ENCODE data around the gene DLG5. TPM values are rescaled to one million over a fixed set of nuclear protein-coding genes. Genes with fewer than 3 reads are reported as not detected.

The DLG5 gene
- total RNA-seq, 1 donor, result 39.7 TPM

DNA sequence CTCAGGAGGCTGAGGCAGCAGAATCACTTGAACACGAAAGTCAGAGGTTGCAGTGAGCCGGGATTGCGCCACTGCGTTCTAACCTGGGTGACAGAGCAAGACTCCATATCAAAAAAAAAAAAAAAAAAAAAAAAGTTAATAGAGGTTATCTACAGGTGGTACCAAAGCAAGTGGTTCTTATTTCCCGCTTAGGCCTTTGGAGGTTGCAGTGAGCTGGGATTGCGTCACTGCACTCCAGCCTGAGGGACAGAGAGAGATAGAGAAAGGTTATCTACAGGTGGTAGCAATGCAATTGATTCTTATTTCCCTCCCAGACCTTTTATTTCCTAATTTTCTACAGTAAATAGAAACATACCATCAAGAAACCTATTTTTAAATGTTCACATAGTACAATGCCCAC, 98.2 kb downstream of the DLG5 start:
- no peak for DNase-seq (ENCODE audit: low read depth)

GRCh38 chr10:77827366-77827765, 99.2 kb downstream of the DLG5 start:
- H3K4me3 ChIP-seq (ENCODE audit: low read depth, low read length), result no peak overlapping the region
- DNase-seq (ENCODE audit: low read depth), result peak; percentile 5
- TF ChIP-seq CTCF (IDR thresholded peaks at IDR 0.05; ENCODE audit: insufficient read depth, low read depth, low read length), result no peak

More for the DNA sequence above, 98.2 kb downstream of the DLG5 start:
- no peak overlapping the region for H3K4me3 ChIP-seq (ENCODE audit: low read depth, low read length)
- no peak for TF ChIP-seq CTCF (IDR thresholded peaks at IDR 0.05; ENCODE audit: insufficient read depth, low read depth, low read length)

- no peak overlapping the region for H3K4me3 ChIP-seq (ENCODE audit: low read depth, low read length)
- no peak for DNase-seq (ENCODE audit: low read depth)
- TF ChIP-seq CTCF (IDR thresholded peaks at IDR 0.05; ENCODE audit: insufficient read depth, low read depth, low read length), result no peak
These were observed 100.6 kb downstream of the DLG5 start for GRCh38 chr10:77825965-77826364.

GRCh38 chr10:77824908-77825307, 101.6 kb downstream of the DLG5 start:
- no peak overlapping the region for H3K4me3 ChIP-seq (ENCODE audit: low read depth, low read length)
- TF ChIP-seq CTCF (IDR thresholded peaks at IDR 0.05; ENCODE audit: insufficient read depth, low read depth, low read length), result no peak
- DNase-seq (ENCODE audit: low read depth), result no peak

DNA sequence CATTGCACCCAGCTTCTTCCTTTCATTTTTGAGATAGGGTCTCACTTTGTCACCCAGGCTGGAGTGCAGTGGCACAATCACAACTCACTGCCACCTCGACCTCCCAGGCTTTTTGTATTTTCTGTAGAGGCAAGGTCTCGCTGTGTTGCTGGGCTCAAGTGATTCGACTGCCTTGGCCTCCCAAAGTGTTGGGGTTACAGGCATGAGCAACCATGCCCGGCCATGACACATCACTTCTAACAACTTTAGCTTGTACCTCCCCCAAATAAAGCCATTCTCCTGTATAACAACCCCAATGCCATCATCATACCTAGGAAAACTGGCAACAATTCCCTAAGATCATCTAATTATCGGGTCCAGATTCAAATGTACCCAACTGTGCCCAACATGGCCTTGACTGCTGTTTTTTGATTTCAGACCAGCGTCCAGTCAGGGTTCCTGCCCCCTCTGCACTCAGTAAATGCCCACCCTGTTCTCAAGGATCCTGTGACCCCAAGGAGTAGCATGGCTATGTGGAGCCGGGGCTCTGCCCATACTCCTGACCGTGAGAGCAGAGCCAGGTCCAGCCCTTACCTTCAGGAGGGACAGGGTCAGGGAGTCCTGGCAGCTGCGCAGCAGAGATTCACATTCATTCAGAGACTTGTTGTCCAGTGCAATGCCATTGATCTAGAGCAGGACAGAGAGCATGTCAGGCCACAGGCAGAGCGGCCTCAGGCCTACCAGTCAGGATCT, 102.6 kb downstream of the DLG5 start:
- no peak for TF ChIP-seq CTCF (IDR thresholded peaks at IDR 0.05; ENCODE audit: insufficient read depth, low read depth, low read length)
- H3K4me3 ChIP-seq (ENCODE audit: low read depth, low read length), result no peak overlapping the region
- DNase-seq (ENCODE audit: low read depth), result no peak

DNA sequence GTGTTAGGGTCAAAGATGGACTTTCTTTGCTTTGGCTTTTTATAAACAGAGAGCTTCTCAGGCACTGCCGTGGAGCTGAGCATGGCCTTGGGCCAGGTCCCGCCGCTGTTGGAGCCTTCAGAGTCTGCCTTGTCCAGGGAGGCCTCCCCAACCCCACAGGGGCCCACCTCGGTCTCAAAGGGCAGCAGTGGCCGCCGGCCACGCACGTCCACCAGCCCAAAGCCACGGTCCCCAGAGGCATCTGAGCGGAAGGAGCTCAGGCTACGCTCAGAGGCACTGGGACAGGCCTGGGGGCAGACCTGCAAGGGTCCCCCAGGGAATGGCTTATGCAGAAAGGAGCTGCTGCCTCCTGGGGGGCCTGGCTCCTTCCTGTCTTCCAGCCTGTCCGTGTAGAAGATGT, 105.0 kb downstream of the DLG5 start:
- DNase-seq (ENCODE audit: low read depth), result no peak
- no peak overlapping the region for H3K4me3 ChIP-seq (ENCODE audit: low read depth, low read length)
- no peak for TF ChIP-seq CTCF (IDR thresholded peaks at IDR 0.05; ENCODE audit: insufficient read depth, low read depth, low read length)

- no peak for TF ChIP-seq CTCF (IDR thresholded peaks at IDR 0.05; ENCODE audit: insufficient read depth, low read depth, low read length)
- H3K4me3 ChIP-seq (ENCODE audit: low read depth, low read length), result no peak overlapping the region
- DNase-seq (ENCODE audit: low read depth), result no peak
These were observed 105.5 kb downstream of the DLG5 start for GRCh38 chr10:77821036-77821435.

Data from fibroblast of villous mesenchyme (primary cell).